C4-2B (cell line): ENCODE data around the gene C2CD3.
A peak's percentile ranks its signal among the peaks of the same experiment; 100 is the strongest.

Experiments used
- CTCF ChIP-seq: fragments of 450-650 bp; conservative IDR thresholded peaks from 2 replicates; pipeline ENCODE4 v1.5.1; 2017; ENCODE audit warnings: mild to moderate bottlenecking
- ZFX ChIP-seq: fragments of 450-650 bp; IDR thresholded peaks from 2 replicates; pipeline ENCODE4 v1.6.1; 2017

GRCh38 chr11:74170694-74171629 is at the start of gene C2CD3, which contains the start of gene PPME1:
- TF ChIP-seq CTCF: peak; percentile 46
- peak; percentile 36; the same call in 1 of the 2 replicates for TF ChIP-seq ZFX
